RWPE1 (cell line): ENCODE data around the gene TRAPPC12.

ENCODE experiments used
- CTCF ChIA-PET: fragments of 350-600 bp; sonication (Branson Sonifier 250); formaldehyde crosslinking; extraction: SDS; loops from one replicate; lab custom pipeline; 2021; lab: Yijun Ruan, JAX
- POLR2A ChIA-PET: fragments of 400-600 bp; formaldehyde crosslinking; extraction: SDS; loops from one replicate; lab custom pipeline; 2020; ENCODE audit warnings: antibody characterized with exemption; ENCODE audit not compliant: low non-redundant PET; lab: Yijun Ruan, JAX
- DNase-seq: peaks from one replicate; pipeline ENCODE4 v3.0.0; 2012; ENCODE audit warnings: low spot score
- H3K27ac ChIP-seq: fragments of 450-650 bp; 2 replicates; pipeline ENCODE4 v1.5.1; 2017
- TF ChIP-seq, protein P1 (sequence below): fragments of 450-650 bp; conservative IDR thresholded peaks from 2 replicates; pipeline ENCODE4 v1.5.1; 2017; ENCODE audit warnings: low read depth, mild to moderate bottlenecking

The TRAPPC12 gene

GRCh38 chr2:3487432-3487831, 107.9 kb downstream of the TRAPPC12 start:
- CTCF ChIA-PET = interaction anchor here (0.6 kb wide), 1 partner anchor 376 kb away, joined by 4 read pairs; no protein-coding TSS in a partner anchor
- H3K27ac ChIP-seq = peak overlapping the region; percentile 32
- POLR2A ChIA-PET = no interaction called here
- DNase-seq = no peak
- TF ChIP-seq, protein P1, sequence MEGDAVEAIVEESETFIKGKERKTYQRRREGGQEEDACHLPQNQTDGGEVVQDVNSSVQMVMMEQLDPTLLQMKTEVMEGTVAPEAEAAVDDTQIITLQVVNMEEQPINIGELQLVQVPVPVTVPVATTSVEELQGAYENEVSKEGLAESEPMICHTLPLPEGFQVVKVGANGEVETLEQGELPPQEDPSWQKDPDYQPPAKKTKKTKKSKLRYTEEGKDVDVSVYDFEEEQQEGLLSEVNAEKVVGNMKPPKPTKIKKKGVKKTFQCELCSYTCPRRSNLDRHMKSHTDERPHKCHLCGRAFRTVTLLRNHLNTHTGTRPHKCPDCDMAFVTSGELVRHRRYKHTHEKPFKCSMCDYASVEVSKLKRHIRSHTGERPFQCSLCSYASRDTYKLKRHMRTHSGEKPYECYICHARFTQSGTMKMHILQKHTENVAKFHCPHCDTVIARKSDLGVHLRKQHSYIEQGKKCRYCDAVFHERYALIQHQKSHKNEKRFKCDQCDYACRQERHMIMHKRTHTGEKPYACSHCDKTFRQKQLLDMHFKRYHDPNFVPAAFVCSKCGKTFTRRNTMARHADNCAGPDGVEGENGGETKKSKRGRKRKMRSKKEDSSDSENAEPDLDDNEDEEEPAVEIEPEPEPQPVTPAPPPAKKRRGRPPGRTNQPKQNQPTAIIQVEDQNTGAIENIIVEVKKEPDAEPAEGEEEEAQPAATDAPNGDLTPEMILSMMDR = no peak

- ChIA-PET CTCF (interaction anchor here (0.6 kb wide), 1 partner anchor 377 kb away, joined by 4 read pairs; no protein-coding TSS in a partner anchor), POLR2A (no interaction called here)
- TF ChIP-seq, protein P1 = no peak
- peak overlapping the region; percentile 32 for H3K27ac ChIP-seq
- DNase-seq = no peak
These were observed 108.6 kb downstream of the TRAPPC12 start for GRCh38 chr2:3488061-3488531.

GRCh38 chr2:3488855-3489763, 109.6 kb downstream of the TRAPPC12 start:
- peak overlapping the region; percentile 50 for H3K27ac ChIP-seq
- ChIA-PET POLR2A (no interaction called here), CTCF (no interaction called here)
- no peak for DNase-seq
- TF ChIP-seq, protein P1 = no peak

DNA sequence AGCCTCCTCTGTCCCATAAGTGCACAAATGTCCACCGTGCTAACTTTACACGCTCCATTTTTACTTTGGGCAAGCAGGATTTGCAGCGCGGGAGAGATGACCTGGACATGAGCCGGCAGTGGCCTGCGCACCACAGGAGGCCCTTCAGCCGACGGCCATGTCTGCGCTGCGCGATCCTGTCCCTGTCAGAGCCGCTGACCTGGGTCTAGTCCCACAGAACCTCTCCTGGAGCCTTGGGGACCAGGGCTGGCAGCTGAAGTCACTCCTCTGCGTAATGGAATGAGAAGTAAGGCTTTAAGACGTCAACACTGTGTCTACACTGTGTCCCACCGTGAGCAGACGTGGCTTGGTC, 110.2 kb downstream of the TRAPPC12 start:
- POLR2A ChIA-PET = no interaction called here
- TF ChIP-seq, protein P1 = no peak
- CTCF ChIA-PET = no interaction called here
- no peak for DNase-seq
- H3K27ac ChIP-seq = no peak overlapping the region

- TF ChIP-seq, protein P1 = no peak
- ChIA-PET POLR2A (no interaction called here), CTCF (no interaction called here)
- DNase-seq = no peak
- H3K27ac ChIP-seq = no peak overlapping the region
These were observed 111.0 kb downstream of the TRAPPC12 start for GRCh38 chr2:3490191-3491170.

DNA sequence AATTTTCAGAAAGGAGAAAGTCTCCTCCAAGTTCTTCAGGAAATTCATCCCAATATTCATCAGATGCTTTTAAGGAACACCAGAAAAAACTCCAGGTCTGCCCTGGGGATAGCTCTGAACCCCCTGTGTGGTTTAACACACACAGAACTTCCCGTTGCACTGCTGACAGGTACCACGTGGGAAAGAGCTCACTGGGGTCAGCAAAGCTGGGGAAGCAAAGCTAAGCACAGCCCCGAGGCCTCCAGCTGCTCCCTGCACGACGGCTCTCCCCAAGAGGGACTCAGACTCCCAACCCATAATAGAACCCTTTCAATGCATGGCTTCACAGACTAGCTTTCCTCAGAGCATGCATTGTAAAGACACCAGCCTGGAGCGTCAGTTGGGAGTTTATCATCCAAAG, 111.8 kb downstream of the TRAPPC12 start:
- ChIA-PET CTCF (no interaction called here), POLR2A (no interaction called here)
- TF ChIP-seq, protein P1 = no peak
- no peak for DNase-seq
- H3K27ac ChIP-seq = no peak overlapping the region
